ENCODE data around the gene ULK3.
A peak's percentile ranks its signal among the peaks of the same experiment; 100 is the strongest.

The ULK3 gene

DNA sequence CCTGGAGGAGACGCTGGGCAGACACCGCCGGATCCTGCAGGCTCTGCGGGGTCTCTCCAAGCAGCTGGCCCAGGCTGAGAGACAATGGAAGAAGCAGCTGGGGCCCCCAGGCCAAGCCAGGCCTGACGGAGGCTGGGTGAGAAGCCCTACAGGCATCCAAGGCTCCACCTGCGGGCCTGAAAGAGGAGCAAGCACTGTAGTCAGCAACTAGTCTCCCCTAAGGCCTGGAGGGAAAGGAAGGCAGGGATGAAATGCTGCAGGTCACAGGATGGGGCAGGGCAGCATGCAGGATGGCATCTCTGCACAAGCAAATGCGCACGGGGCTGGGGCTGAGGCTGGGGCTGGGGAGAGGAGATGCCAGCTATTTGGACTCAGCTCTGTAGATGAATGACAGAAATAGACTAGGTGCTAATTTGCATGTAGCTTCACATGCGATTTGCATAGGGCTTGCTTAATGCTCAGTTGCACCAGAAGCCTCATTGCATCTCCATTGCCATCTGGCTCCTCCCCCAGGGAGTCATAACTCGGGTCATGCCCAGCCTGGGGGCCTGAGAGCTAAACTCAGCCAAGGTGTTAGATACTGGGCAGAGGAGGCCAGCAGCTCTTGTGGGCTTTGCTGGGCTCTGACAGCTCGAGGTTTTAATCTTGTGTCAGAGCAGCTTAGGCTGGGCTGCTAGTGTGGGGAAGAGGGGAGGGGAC lies 21.7 kb downstream of the ULK3 start:
- no peak for DNase-seq

- DNase-seq: no peak
These were observed 22.9 kb downstream of the ULK3 start for GRCh38 chr15:74820056-74820455.

- DNase-seq: no peak
These were observed 25.6 kb downstream of the ULK3 start for GRCh38 chr15:74817370-74817737.

GRCh38 chr15:74816624-74817369 lies 26.2 kb downstream of the ULK3 start:
- DNase-seq: no peak

DNA sequence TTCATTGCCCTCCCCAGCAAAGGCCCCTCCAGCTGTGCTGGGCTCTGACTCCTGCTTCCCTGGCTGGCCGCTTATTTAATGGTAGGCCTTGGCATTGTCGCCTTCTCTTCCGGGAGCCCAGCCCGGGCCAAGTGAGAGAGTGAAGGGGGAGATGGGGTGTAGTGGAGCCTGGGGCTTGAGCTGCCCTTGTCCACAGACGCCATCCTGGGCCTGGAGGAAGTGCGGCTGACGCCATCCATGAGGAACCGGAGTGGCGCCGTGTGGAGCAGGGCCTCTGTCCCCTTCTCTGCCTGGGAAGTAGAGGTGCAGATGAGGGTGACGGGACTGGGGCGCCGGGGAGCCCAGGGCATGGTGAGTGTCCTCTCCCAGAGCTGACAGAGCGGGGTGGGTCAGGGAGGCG lies 27.0 kb downstream of the ULK3 start:
- no peak for DNase-seq

GRCh38 chr15:74815121-74815934 lies 27.6 kb downstream of the ULK3 start:
- no peak for DNase-seq

- DNase-seq: no peak
These were observed 30.4 kb downstream of the ULK3 start, which contains the start of gene LMAN1L for GRCh38 chr15:74812533-74812932. TSS of gene LMAN1L (plus strand) at chr15:74812835. CDS start at chr15:74812855, 20 bp downstream.

DNA sequence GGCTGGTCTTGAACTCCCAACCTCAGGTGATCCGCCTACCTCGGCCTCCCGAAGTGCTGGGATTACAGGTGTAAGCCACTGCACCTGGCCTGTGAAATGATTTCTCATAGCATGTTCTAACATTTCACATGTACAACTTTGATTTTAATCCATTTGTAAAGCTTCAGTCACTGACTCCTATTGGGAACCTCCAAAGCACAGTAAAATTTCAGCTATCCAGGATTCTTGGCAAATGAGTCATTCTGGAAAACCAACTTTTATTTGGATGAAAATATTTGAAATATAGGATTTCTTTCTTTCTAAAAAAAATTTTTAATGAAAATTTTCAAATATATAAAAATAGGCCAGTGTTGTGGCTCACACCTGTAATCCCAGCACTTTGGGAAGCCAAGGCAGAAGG lies 33.0 kb downstream of the ULK3 start:
- no peak for DNase-seq

DNA sequence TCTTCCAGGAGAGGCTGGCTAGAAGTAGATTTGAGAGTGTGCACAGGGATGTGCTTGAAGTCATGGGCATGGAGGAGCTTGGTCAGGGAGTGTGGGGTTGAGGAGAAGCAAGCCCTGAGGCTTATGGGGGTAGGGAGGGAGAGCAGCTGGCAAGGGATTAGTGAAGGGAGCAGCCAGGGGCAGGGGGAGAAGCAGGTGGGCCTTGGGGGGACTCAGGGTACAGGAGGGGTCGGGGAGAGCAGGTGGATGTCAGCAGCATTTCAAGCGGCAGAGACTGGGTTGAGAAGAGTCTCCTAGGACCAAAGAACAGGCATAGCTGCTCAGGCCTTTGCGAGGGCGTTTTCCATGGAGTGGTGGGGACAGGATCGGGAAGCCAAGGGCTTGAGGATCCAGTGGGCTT lies 33.7 kb downstream of the ULK3 start:
- DNase-seq: no peak

GRCh38 chr15:74808840-74809229 lies 34.1 kb downstream of the ULK3 start:
- DNase-seq: no peak

DNA sequence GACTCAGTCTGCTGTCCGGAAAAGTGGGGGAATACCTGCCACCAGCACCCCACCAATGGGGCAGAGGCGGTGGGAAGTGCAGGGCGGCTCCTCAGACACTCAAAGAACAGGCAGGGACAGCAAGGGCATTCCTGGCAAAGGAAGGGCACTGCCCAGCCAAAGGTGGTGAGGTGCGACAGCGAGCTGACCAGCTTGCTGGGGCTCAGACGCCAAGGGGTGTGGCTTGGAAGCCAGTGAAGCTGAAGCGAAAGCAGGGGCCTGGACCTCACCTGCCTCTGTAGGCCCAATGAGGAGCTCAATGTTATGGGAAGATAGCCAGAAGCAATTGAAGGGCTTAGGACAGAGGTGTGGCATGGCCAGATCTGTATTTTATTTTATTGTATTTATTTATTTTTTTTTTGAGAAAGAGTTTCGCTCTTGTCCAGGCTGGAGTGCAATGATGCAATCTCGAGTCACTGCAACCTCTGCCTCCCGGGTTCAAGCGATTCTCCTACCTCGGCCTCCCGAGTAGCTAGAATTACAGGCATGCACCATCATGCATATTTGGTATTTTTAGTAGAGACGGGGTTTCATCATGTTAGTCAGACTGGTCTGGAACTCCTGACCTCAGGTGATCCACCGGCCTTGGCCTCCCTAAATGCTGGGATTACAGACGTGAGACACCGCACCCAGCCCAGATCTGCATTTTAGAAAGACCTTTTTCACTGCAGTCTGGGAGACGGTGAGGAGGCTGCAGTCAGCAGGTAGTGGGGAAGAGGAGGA lies 34.7 kb downstream of the ULK3 start:
- no peak for DNase-seq

DNA sequence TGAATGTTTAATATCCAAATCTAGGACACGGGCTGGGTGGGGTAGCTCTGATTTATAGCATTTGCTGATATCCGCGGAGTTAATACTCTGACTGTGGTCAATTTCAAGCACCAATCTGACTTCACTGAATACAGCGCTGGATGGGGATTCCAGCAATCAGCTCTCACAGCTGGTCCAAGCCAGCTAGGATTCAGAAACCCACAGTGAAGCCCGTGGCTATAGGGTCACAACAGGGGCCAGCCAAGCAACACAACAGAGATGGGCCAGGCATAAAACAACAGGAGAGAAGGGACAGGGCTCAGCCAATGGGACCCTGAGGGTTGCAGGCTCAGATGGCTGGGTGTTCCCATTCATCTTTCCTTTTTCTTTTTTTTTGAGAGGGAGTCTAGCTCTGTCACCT lies 35.7 kb downstream of the ULK3 start:
- DNase-seq: no peak

- DNase-seq: no peak
These were observed 38.0 kb downstream of the ULK3 start for GRCh38 chr15:74804935-74805334.

GRCh38 chr15:74802862-74803447 lies 40.0 kb downstream of the ULK3 start:
- no peak for DNase-seq

GRCh38 chr15:74802290-74802689 lies 40.7 kb downstream of the ULK3 start:
- no peak for DNase-seq

GRCh38 chr15:74801311-74801997 lies 41.5 kb downstream of the ULK3 start:
- no peak for DNase-seq

DNA sequence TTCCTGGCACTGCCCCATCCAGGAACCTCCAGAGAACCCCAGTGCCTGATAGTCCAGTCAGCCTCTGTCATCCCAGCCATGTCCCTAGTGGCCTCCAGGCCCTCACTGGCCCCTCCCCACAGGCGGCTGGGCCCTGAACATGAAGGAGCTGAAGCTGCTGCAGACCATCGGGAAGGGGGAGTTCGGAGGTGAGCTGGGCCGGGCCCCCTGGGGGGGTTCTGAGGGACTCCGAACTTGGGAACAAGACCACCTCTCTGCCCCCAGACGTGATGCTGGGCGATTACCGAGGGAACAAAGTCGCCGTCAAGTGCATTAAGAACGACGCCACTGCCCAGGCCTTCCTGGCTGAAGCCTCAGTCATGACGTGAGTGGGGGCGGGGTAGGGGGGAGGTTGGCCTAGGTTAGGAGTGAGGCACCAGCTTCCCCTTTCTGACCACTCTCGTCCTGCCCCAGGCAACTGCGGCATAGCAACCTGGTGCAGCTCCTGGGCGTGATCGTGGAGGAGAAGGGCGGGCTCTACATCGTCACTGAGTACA lies 42.3 kb downstream of the ULK3 start:
- no peak for DNase-seq

- DNase-seq: peak; percentile 89
These were observed 42.9 kb downstream of the ULK3 start for GRCh38 chr15:74799856-74800558.

DNA sequence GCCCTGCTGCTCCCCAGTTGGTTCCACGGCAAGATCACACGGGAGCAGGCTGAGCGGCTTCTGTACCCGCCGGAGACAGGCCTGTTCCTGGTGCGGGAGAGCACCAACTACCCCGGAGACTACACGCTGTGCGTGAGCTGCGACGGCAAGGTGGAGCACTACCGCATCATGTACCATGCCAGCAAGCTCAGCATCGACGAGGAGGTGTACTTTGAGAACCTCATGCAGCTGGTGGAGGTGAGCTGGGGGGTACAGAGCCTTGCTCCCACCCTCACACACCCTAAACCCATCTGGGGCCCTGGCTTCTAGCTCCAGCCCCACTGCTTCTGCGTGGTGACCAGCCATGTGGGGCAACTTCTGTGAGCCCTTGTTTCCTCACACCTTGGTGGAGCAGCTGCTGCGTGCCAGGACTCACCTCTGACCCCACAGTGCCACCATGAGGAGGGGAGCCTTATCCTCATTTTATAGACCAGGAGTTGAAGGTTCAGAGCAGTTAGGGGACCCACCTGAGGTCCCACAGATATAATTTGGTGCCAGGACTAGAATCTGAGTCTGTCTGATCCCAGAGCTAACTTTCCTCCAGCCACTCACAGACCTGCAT lies 43.6 kb downstream of the ULK3 start:
- no peak for DNase-seq
